Stomach (tissue), 4 donors: ENCODE results near the gene WIPI1.

Experiments
- CTCF ChIP-seq, 7 experiments: fragments of 450-650 bp in 4 of 7; fragments of 200-600 bp in 3 of 7; sonication (generic) in 3 of 7; IDR thresholded peaks; one replicate each; pipeline ENCODE4 v1.5.1; 2016 to 2019; ENCODE audit warnings: antibody characterized with exemption in 7 of 7, control low read depth in 2 of 7, mild to moderate bottlenecking in 1 of 7
- EP300 ChIP-seq: sonication (generic); formaldehyde crosslinking; IDR thresholded peaks from one replicate; pipeline ENCODE4 v1.6.1; 2017; ENCODE audit warnings: antibody characterized with exemption

DNA sequence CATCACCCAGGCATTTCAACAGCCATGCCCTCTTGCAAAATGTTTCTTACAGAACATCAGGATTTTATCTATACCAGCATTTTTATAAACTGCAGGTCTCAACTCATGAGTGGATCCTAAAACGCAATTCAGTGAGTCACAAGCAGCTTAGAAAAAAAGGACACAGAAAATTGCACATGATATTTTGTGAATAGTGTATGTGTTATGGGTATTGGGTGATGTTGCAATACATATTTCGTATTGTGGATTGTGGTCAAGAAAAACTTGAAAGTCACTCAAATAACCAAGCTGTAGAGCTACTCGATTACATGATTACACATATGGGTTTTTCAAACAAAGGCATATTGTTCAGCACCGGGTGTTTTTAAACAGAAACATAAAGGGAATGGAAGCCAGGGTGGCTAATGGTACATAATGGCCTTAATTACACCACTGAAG is 1.4 kb downstream of the WIPI1 start:
- TF ChIP-seq CTCF (IDR thresholded peaks at IDR 0.05) (no peak), EP300 (no peak)
